PC-3 (cell line): ENCODE data around the gene IDE. TPM values are rescaled to one million over a fixed set of nuclear protein-coding genes. Genes with fewer than 3 reads are reported as not detected.

Source experiments
- ATAC-seq: fragments of 200-7000 bp; cut with Tn5 transposase; 2 replicates; pipeline ENCODE4 v1.9.1; 2020; ENCODE audit warnings: mild to moderate bottlenecking, moderate library complexity
- BruUV-seq: library from RNA; stranded (reverse); fragments of 400-500 nt; replicated peaks from 2 replicates; lab custom pipeline; 2021; lab: Mats Ljungman, UMichigan
- CTCF ChIA-PET: fragments of 300-600 bp; sonication (Branson Sonifier 250); formaldehyde crosslinking; loops from one replicate; lab custom pipeline; 2022; ENCODE audit warnings: antibody characterized with exemption; lab: Charles Lee
- POLR2A ChIA-PET: fragments of 300-600 bp; sonication (Branson Sonifier 250); formaldehyde crosslinking; loops from one replicate; lab custom pipeline; 2022; ENCODE audit warnings: antibody characterized with exemption; ENCODE audit not compliant: unreplicated experiment; lab: Charles Lee
- DNase-seq: peaks from one replicate; pipeline ENCODE4 v3.0.0-alpha.2; 2015
- H2AFZ ChIP-seq: fragments of 300-600 bp; sonication (generic); 2 replicates; pipeline ENCODE4 v1.6.0; 2016; ENCODE audit warnings: antibody characterized with exemption, low read length
- H3F3A ChIP-seq: fragments of 300-600 bp; sonication (generic); one replicate; pipeline ENCODE4 v1.6.0; 2017; ENCODE audit warnings: antibody characterized with exemption, low read length, control low read depth, mild to moderate bottlenecking; ENCODE audit not compliant: unreplicated experiment
- H3K27ac ChIP-seq: fragments of 300-600 bp; sonication (generic); 2 replicates; pipeline ENCODE4 v1.5.1; 2016; ENCODE audit warnings: mild to moderate bottlenecking, low read length
- H3K27me3 ChIP-seq: fragments of 300-600 bp; sonication (generic); 2 replicates; pipeline ENCODE4 v1.6.1; 2016; ENCODE audit warnings: low read length, mixed read lengths
- H3K36me3 ChIP-seq: fragments of 300-600 bp; sonication (generic); 2 replicates; pipeline ENCODE4 v1.6.1; 2016; ENCODE audit warnings: low read depth, mixed run types, low read length, mixed read lengths
- H3K4me1 ChIP-seq: fragments of 300-600 bp; sonication (generic); 2 replicates; pipeline ENCODE4 v1.5.1; 2016; ENCODE audit warnings: low read length; ENCODE audit not compliant: insufficient read depth
- H3K4me2 ChIP-seq: fragments of 300-600 bp; sonication (generic); 2 replicates; pipeline ENCODE4 v1.6.0; 2016; ENCODE audit warnings: low read length
- H3K4me3 ChIP-seq: fragments of 300-600 bp; sonication (generic); 2 replicates; pipeline ENCODE4 v1.5.1; 2016; ENCODE audit warnings: mild to moderate bottlenecking, low read length, mixed read lengths
- H3K79me2 ChIP-seq: fragments of 300-600 bp; sonication (generic); 2 replicates; pipeline ENCODE4 v1.6.1; 2017; ENCODE audit warnings: low read length, mixed read lengths
- H3K9ac ChIP-seq: fragments of 300-600 bp; sonication (generic); 2 replicates; pipeline ENCODE4 v1.6.0; 2016; ENCODE audit warnings: mild to moderate bottlenecking, low read length
- H3K9me2 ChIP-seq: fragments of 300-600 bp; sonication (generic); replicated peaks from 2 replicates; pipeline ENCODE4 v1.6.1; 2016; ENCODE audit warnings: mixed run types, low read length, mixed read lengths
- H3K9me3 ChIP-seq: fragments of 300-600 bp; sonication (generic); 2 replicates; pipeline ENCODE4 v1.6.1; 2016; ENCODE audit warnings: low read length, mixed read lengths
- H4K20me1 ChIP-seq: fragments of 300-600 bp; sonication (generic); 2 replicates; pipeline ENCODE4 v1.6.1; 2016; ENCODE audit warnings: low read length, mixed read lengths
- EZH2 ChIP-seq: fragments of 300-600 bp; sonication (generic); IDR thresholded peaks from one replicate; pipeline ENCODE4 v1.6.1; 2017; ENCODE audit warnings: antibody characterized with exemption, mild to moderate bottlenecking, low read length; ENCODE audit not compliant: unreplicated experiment
- EZH2phosphoT487 ChIP-seq: fragments of 300-600 bp; sonication (generic); IDR thresholded peaks from 2 replicates; pipeline ENCODE4 v1.6.1; 2018; ENCODE audit warnings: mild to moderate bottlenecking, antibody characterized with exemption, low read length, borderline replicate concordance
- intact Hi-C: fragments of 100-400 bp; cut with micrococcal nuclease; formaldehyde crosslinking; loops from 2 replicates; pipeline ENCODE4 v1.9.0; 2023
- total RNA-seq: library from RNA; depleted of rRNA; stranded (reverse); fragments of >200 nt; gene quantifications from 2 replicates; pipeline ENCODE4 v1.2.3, GENCODE V29; 2014
- TF ChIP-seq, protein P1 (sequence below): fragments of 300-600 bp; sonication (generic); conservative IDR thresholded peaks from 2 replicates; pipeline ENCODE4 v1.5.1; 2017; ENCODE audit warnings: antibody characterized with exemption, low read depth, mild to moderate bottlenecking, low read length

IDE gene
- total RNA-seq, 1 experiment from 2014 or later: 28.7 TPM

DNA sequence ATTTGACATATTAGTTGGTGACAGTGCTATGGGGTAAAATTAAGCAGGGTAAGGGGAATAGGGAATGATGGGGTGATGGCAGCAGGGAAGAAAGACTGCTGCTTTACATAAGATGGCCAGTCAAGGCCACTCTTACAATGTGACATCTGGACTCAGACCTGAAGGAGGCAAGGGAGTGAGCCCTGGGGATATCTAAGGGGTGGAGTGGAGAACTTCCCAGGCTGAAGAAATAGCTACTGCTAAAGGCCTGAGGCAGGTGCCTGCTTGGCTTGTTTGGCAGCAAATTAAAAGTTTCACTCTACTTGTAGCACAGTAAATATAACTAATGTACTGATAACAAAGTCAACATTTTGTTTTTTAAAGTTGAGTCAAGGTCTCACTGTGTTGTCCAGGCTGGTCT, 93.5 kb downstream of the IDE start:
- ChIA-PET POLR2A (no interaction called here), CTCF (interaction anchor here (0.6 kb wide), 1 partner anchor 14 kb away, joined by 3 read pairs; no protein-coding TSS in a partner anchor)
- intact Hi-C loops: no loop called here
- Histone ChIP-seq H3K9me2 (no peaks in the 10 kb centered on the region), H3K27ac (no peak overlapping the region), H3K79me2 (no peaks in the 10 kb centered on the region), H3K36me3 (peaks cover 4% of the 10 kb centered on the region; the same call in 1 of the 2 replicates), H3K4me1 (no peaks in the 10 kb centered on the region), H3K27me3 (no peaks in the 10 kb centered on the region), H4K20me1 (no peaks in the 10 kb centered on the region), H3K4me2 (no peak overlapping the region), H3K9me3 (no peaks in the 10 kb centered on the region), H2AFZ (no peak overlapping the region), H3F3A (no peaks in the 10 kb centered on the region), H3K9ac (no peak overlapping the region), H3K4me3 (no peak overlapping the region)
- DNase-seq (no peak), ATAC-seq (no peak)
- no peak for TF ChIP-seq EZH2
- no peak for TF ChIP-seq EZH2phosphoT487
- TF ChIP-seq, protein P1, sequence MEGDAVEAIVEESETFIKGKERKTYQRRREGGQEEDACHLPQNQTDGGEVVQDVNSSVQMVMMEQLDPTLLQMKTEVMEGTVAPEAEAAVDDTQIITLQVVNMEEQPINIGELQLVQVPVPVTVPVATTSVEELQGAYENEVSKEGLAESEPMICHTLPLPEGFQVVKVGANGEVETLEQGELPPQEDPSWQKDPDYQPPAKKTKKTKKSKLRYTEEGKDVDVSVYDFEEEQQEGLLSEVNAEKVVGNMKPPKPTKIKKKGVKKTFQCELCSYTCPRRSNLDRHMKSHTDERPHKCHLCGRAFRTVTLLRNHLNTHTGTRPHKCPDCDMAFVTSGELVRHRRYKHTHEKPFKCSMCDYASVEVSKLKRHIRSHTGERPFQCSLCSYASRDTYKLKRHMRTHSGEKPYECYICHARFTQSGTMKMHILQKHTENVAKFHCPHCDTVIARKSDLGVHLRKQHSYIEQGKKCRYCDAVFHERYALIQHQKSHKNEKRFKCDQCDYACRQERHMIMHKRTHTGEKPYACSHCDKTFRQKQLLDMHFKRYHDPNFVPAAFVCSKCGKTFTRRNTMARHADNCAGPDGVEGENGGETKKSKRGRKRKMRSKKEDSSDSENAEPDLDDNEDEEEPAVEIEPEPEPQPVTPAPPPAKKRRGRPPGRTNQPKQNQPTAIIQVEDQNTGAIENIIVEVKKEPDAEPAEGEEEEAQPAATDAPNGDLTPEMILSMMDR: no peak
- no TSS peak for BruUV-seq

DNA sequence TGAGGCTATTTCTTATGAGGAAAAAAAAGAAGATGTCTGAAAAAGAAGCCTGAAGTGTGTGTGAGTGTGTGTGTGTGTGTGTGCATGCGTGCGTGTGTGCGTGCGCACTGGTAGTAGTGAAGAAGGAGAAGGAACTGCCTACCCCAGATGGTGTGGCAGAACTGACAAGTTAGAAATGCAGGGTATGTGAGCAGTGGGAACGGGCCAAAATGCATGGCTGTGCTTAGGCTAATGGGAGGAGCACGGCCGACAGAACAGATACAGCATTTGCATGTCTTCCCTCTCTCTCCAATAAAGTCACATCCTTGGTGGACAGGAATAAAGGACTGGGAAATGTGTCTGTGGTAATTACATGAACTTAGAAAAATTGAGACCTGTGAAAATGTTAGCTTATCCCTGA, 94.3 kb downstream of the IDE start:
- TF ChIP-seq EZH2phosphoT487 (no peak), EZH2 (no peak)
- TF ChIP-seq, protein P1: no peak
- ChIA-PET CTCF (no interaction called here), POLR2A (no interaction called here)
- H3K27ac ChIP-seq: no peak overlapping the region
- no peaks in the 10 kb centered on the region for H3K79me2 ChIP-seq
- H3K9me3 ChIP-seq: no peaks in the 10 kb centered on the region
- peaks cover 9% of the 10 kb centered on the region; the same call in 1 of the 2 replicates for H3K36me3 ChIP-seq
- H3K4me1 ChIP-seq: no peaks in the 10 kb centered on the region
- no peak overlapping the region for H3K4me2 ChIP-seq
- no peaks in the 10 kb centered on the region for H3K27me3 ChIP-seq
- no peak overlapping the region for H2AFZ ChIP-seq
- H4K20me1 ChIP-seq: no peaks in the 10 kb centered on the region
- intact Hi-C loops: no loop called here
- no TSS peak for BruUV-seq
- ATAC-seq: no peak
- no peak overlapping the region for H3K4me3 ChIP-seq
- no peaks in the 10 kb centered on the region for H3F3A ChIP-seq
- no peak overlapping the region for H3K9ac ChIP-seq
- no peaks in the 10 kb centered on the region for H3K9me2 ChIP-seq
- DNase-seq: no peak

DNA sequence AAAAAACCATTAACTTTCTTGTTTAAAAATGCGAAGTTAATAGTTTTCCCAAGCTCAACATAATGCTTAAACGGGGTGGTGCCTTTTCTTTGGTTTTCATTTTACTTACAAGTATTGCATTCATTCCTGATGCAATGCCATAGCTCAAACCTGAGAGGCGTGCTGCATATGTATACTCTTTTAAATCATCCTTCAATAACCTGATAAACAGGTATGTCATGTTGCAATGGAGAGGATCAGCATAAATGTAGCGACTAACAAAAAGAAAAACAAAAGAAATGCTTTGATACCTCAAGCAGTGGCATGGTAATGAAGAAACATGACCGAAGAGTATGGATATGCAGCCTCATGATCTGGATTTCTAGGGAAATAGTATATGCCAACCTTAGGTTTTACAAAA, 95.4 kb downstream of the IDE start:
- H3K4me1 ChIP-seq: no peaks in the 10 kb centered on the region
- ATAC-seq: no peak
- H3K36me3 ChIP-seq: peaks cover 9% of the 10 kb centered on the region; the same call in 1 of the 2 replicates
- no peak overlapping the region for H3K9ac ChIP-seq
- no peaks in the 10 kb centered on the region for H3K9me3 ChIP-seq
- POLR2A ChIA-PET: no interaction called here
- BruUV-seq: no TSS peak
- intact Hi-C loops: no loop called here
- H3K9me2 ChIP-seq: no peaks in the 10 kb centered on the region
- no peak overlapping the region for H3K27ac ChIP-seq
- no peak overlapping the region for H3K4me3 ChIP-seq
- H4K20me1 ChIP-seq: no peaks in the 10 kb centered on the region
- no peak for DNase-seq
- CTCF ChIA-PET: interaction anchor here (0.7 kb wide), 1 partner anchor 72 kb away, joined by 6 read pairs; no protein-coding TSS in a partner anchor
- no peak overlapping the region for H3K4me2 ChIP-seq
- H3K79me2 ChIP-seq: no peaks in the 10 kb centered on the region
- no peaks in the 10 kb centered on the region for H3F3A ChIP-seq
- no peaks in the 10 kb centered on the region for H3K27me3 ChIP-seq
- TF ChIP-seq, protein P1: no peak
- TF ChIP-seq EZH2phosphoT487: no peak
- TF ChIP-seq EZH2: no peak
- H2AFZ ChIP-seq: no peak overlapping the region
